ENCODE data around the gene ARRDC1. TPM values are rescaled to one million over a fixed set of nuclear protein-coding genes. Genes with fewer than 3 reads are reported as not detected.

ARRDC1 gene
- total and polyA plus RNA-seq, 4 experiments from 2014 or later: 54.3 to 86.2 (median 70.8) TPM

GRCh38 chr9:137604345-137605086 is 970 bp upstream of the ARRDC1 start:
- peak overlapping the region; percentile 31 to 71 (median 66) for H3K4me3 Mint-ChIP-seq
- intact Hi-C loops (cut with micrococcal nuclease): loop anchor here (1.0 to 5.0 kb wide), 6 partner anchors 14 to 1122 kb away; partner anchors contain the start of genes MRPL41, SEC16A, TUBB4B and ZMYND19
- no peak for DNase-seq
- H3K27me3 Mint-ChIP-seq: no peaks in the 10 kb centered on the region
- no peak overlapping the region for H3K27ac ChIP-seq (ENCODE audit: low read depth, low read length)
- H3K4me1 ChIP-seq (ENCODE audit: insufficient read depth, low read length): peaks cover 15% of the 10 kb centered on the region
- ChIA-PET CTCF (ENCODE audit: partially characterized antibody) (interaction anchor here (1.1 to 1.5 kb wide), 2 partner anchors 13 to 25 kb away, joined by 3 to 4 read pairs; partner anchors contain the start of gene DPH7), POLR2A (ENCODE audit: partially characterized antibody) (interaction anchor here (0.9 to 1.9 kb wide), 6 partner anchors 12 to 53 kb away, joined by 3 to 14 read pairs (median 6); partner anchors contain the start of genes DPH7, EHMT1, MRPL41 and ZMYND19)
- H3K4me3 ChIP-seq (ENCODE audit: low read length in 2 of 2): no peak overlapping the region
- H3K36me3 ChIP-seq (ENCODE audit: insufficient read depth, low read length): no peaks in the 10 kb centered on the region
- H3K9me3 ChIP-seq (ENCODE audit: control insufficient read depth in 1 of 2, low read length in 2 of 2): no peaks in the 10 kb centered on the region
- no peaks in the 10 kb centered on the region for H3K36me3 Mint-ChIP-seq
- H3K27me3 ChIP-seq (ENCODE audit: insufficient read depth, low read length): no peaks in the 10 kb centered on the region
- peaks cover 7 to 35% (median 20%) of the 10 kb centered on the region in 4 donors for H3K4me1 Mint-ChIP-seq
- no peaks in the 10 kb centered on the region for H3K9me3 Mint-ChIP-seq
- peak overlapping the region in 4 of 7 donors; percentile 35 to 81 (median 71) for H3K27ac Mint-ChIP-seq

GRCh38 chr9:137606005-137606621 is 627 bp downstream of the ARRDC1 start:
- Mint-ChIP-seq H3K4me3 (peak overlapping the region; percentile 80 to 88 (median 84)), H3K9me3 (no peaks in the 10 kb centered on the region), H3K27me3 (no peaks in the 10 kb centered on the region), H3K36me3 (no peaks in the 10 kb centered on the region), H3K4me1 (peaks cover 7 to 42% (median 21%) of the 10 kb centered on the region in 4 donors), H3K27ac (peak overlapping the region in 4 of 7 donors; percentile 52 to 75 (median 68))
- ChIA-PET POLR2A (ENCODE audit: partially characterized antibody) (interaction anchor here (1.5 to 1.9 kb wide), 2 partner anchors 13 kb away, joined by 9 to 14 read pairs; partner anchors contain the start of gene EHMT1), CTCF (ENCODE audit: partially characterized antibody) (no interaction called here)
- Histone ChIP-seq H3K36me3 (ENCODE audit: insufficient read depth, low read length) (no peaks in the 10 kb centered on the region), H3K9me3 (ENCODE audit: control insufficient read depth in 1 of 2, low read length in 2 of 2) (no peaks in the 10 kb centered on the region), H3K27ac (ENCODE audit: low read depth, low read length) (peak overlapping the region; percentile 70), H3K4me3 (ENCODE audit: low read length in 2 of 2) (peak overlapping the region in 1 of 2 donors; percentile 63), H3K27me3 (ENCODE audit: insufficient read depth, low read length) (no peaks in the 10 kb centered on the region), H3K4me1 (ENCODE audit: insufficient read depth, low read length) (peaks cover 18% of the 10 kb centered on the region)
- intact Hi-C loops (cut with micrococcal nuclease): loop anchor here (5.0 kb wide), 2 partner anchors 364 to 1124 kb away; partner anchors contain the start of genes SEC16A and TUBB4B
- DNase-seq: peak in 1 of 5 donors; percentile 22

DNA sequence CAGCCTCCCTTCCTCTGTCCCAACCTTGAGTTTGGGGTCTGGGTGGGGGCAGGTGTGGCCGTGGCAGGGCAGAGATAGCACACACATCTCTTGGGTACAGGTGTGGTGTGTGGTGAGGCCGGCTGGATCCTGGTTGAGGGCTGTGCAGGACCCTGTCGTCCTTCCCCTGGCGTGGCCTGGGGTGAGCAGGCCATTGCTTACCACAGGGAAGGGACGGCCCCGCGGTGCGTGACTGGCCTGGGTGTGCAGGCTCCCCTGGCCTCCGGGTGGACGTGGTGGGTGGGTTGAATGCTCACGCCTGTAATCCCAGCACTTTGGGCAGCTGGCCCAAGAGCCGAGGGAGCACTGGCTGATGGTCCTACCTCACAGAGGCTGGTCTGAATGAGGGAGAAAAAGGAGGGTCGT is 1.2 kb downstream of the ARRDC1 start:
- peak overlapping the region; percentile 80 to 88 (median 84) for H3K4me3 Mint-ChIP-seq
- CTCF ChIA-PET (ENCODE audit: partially characterized antibody): no interaction called here
- peaks cover 11 to 48% (median 26%) of the 10 kb centered on the region in 4 donors for H3K4me1 Mint-ChIP-seq
- H3K27me3 ChIP-seq (ENCODE audit: insufficient read depth, low read length): no peaks in the 10 kb centered on the region
- no peaks in the 10 kb centered on the region for H3K27me3 Mint-ChIP-seq
- no peaks in the 10 kb centered on the region for H3K9me3 Mint-ChIP-seq
- no peaks in the 10 kb centered on the region for H3K9me3 ChIP-seq (ENCODE audit: control insufficient read depth in 1 of 2, low read length in 2 of 2)
- peak overlapping the region; percentile 70 for H3K27ac ChIP-seq (ENCODE audit: low read depth, low read length)
- POLR2A ChIA-PET (ENCODE audit: partially characterized antibody): interaction anchor here (1.5 kb wide), 1 partner anchor 12 kb away, joined by 9 read pairs; the partner anchor contains the start of gene EHMT1
- peak overlapping the region in 1 of 2 donors; percentile 63 for H3K4me3 ChIP-seq (ENCODE audit: low read length in 2 of 2)
- H3K36me3 ChIP-seq (ENCODE audit: insufficient read depth, low read length): no peaks in the 10 kb centered on the region
- DNase-seq: no peak
- peaks cover 24% of the 10 kb centered on the region for H3K4me1 ChIP-seq (ENCODE audit: insufficient read depth, low read length)
- H3K36me3 Mint-ChIP-seq: no peaks in the 10 kb centered on the region
- H3K27ac Mint-ChIP-seq: peak overlapping the region in 6 of 7 donors; percentile 22 to 81 (median 59)
- intact Hi-C loops (cut with micrococcal nuclease): loop anchor here (5.0 kb wide), 2 partner anchors 364 to 1124 kb away; partner anchors contain the start of genes SEC16A and TUBB4B

DNA sequence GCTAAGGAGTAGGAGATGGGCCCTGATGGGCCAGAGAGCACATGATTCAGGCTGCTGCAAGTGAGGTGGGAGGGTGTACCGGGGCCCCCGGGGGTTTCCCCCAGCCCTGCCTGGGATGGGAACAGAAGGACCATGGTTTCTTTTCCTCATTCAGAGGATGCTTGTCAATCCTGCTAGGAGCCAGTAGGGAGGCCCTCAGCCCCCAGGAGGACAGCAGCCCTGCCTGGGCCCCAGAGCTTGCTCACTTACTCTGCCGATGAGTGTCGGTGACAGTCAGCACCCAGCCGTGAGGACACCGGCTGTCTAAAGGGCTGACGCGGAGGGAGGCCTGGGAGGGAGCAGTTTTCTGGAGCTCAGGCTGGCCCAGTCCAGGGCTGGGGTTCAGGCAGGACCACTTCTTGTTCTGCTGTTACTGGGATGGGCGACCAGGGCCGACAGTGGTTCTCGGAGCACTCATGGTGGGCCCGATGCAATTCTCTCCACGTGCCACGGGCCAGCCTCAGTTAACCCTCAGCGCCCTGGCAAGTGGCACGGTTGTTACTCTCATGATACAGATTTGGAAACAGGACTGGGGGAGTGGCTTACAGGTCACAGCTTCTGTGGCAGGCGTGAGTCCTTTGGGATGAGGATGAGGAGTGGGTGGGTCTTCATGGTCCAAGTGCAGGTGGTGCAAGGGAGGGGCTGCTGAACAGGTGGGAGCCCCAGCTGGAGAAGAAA is 1.8 kb downstream of the ARRDC1 start:
- H3K27me3 ChIP-seq (ENCODE audit: insufficient read depth, low read length): no peaks in the 10 kb centered on the region
- POLR2A ChIA-PET (ENCODE audit: partially characterized antibody): interaction anchor here (1.5 kb wide), 1 partner anchor 11 kb away, joined by 9 read pairs; the partner anchor contains the start of gene EHMT1
- no peaks in the 10 kb centered on the region for H3K9me3 ChIP-seq (ENCODE audit: control insufficient read depth in 1 of 2, low read length in 2 of 2)
- Mint-ChIP-seq H3K9me3 (no peaks in the 10 kb centered on the region), H3K27me3 (no peaks in the 10 kb centered on the region), H3K36me3 (no peaks in the 10 kb centered on the region), H3K27ac (peak overlapping the region in 6 of 7 donors; percentile 42 to 81 (median 71)), H3K4me1 (peaks cover 15 to 54% (median 31%) of the 10 kb centered on the region in 4 donors), H3K4me3 (peak overlapping the region; percentile 80 to 88 (median 84))
- CTCF ChIA-PET (ENCODE audit: partially characterized antibody): no interaction called here
- no peak overlapping the region for H3K27ac ChIP-seq (ENCODE audit: low read depth, low read length)
- intact Hi-C loops (cut with micrococcal nuclease): loop anchor here (5.0 kb wide), 2 partner anchors 365 to 1125 kb away; partner anchors contain the start of genes SEC16A and TUBB4B
- DNase-seq: no peak
- no peak overlapping the region for H3K4me3 ChIP-seq (ENCODE audit: low read length in 2 of 2)
- no peaks in the 10 kb centered on the region for H3K36me3 ChIP-seq (ENCODE audit: insufficient read depth, low read length)
- H3K4me1 ChIP-seq (ENCODE audit: insufficient read depth, low read length): peaks cover 30% of the 10 kb centered on the region

- Histone ChIP-seq H3K9me3 (ENCODE audit: control insufficient read depth in 1 of 2, low read length in 2 of 2) (no peaks in the 10 kb centered on the region), H3K4me3 (ENCODE audit: low read length in 2 of 2) (no peak overlapping the region), H3K27me3 (ENCODE audit: insufficient read depth, low read length) (no peaks in the 10 kb centered on the region), H3K36me3 (ENCODE audit: insufficient read depth, low read length) (peaks cover 11% of the 10 kb centered on the region), H3K4me1 (ENCODE audit: insufficient read depth, low read length) (peaks cover 36% of the 10 kb centered on the region), H3K27ac (ENCODE audit: low read depth, low read length) (no peak overlapping the region)
- Mint-ChIP-seq H3K36me3 (peaks cover 0 to 10% of the 10 kb centered on the region in 2 donors), H3K27me3 (no peaks in the 10 kb centered on the region), H3K4me3 (peak overlapping the region in 1 of 8 donors; percentile 39), H3K9me3 (no peaks in the 10 kb centered on the region), H3K4me1 (peaks cover 16 to 58% (median 32%) of the 10 kb centered on the region in 4 donors), H3K27ac (peak overlapping the region in 2 of 7 donors; percentile 55 to 74)
- DNase-seq: no peak
- intact Hi-C loops (cut with micrococcal nuclease): no loop called here
- CTCF ChIA-PET (ENCODE audit: partially characterized antibody): no interaction called here
- POLR2A ChIA-PET (ENCODE audit: partially characterized antibody): interaction anchor here (0.6 to 1.0 kb wide), 2 partner anchors 8 to 15 kb away, joined by 3 read pairs; partner anchors contain the start of gene EHMT1
These were observed 5.5 kb downstream of the ARRDC1 start for GRCh38 chr9:137610944-137611343.

- H3K4me1 Mint-ChIP-seq: peaks cover 14 to 56% (median 26%) of the 10 kb centered on the region in 4 donors
- H3K27ac Mint-ChIP-seq: peak overlapping the region in 6 of 7 donors; percentile 46 to 75 (median 66)
- no peak overlapping the region for H3K4me3 ChIP-seq (ENCODE audit: low read length in 2 of 2)
- H3K9me3 Mint-ChIP-seq: no peaks in the 10 kb centered on the region
- no peak overlapping the region for H3K27ac ChIP-seq (ENCODE audit: low read depth, low read length)
- DNase-seq: peak in 1 of 5 donors; percentile 70
- peaks cover 14% of the 10 kb centered on the region for H3K36me3 ChIP-seq (ENCODE audit: insufficient read depth, low read length)
- H3K4me1 ChIP-seq (ENCODE audit: insufficient read depth, low read length): peaks cover 32% of the 10 kb centered on the region
- H3K36me3 Mint-ChIP-seq: peaks cover 0 to 11% of the 10 kb centered on the region in 2 donors
- H3K27me3 Mint-ChIP-seq: no peaks in the 10 kb centered on the region
- no peaks in the 10 kb centered on the region for H3K27me3 ChIP-seq (ENCODE audit: insufficient read depth, low read length)
- intact Hi-C loops (cut with micrococcal nuclease): no loop called here
- H3K4me3 Mint-ChIP-seq: peak overlapping the region in 2 of 8 donors; percentile 39 to 50
- no peaks in the 10 kb centered on the region for H3K9me3 ChIP-seq (ENCODE audit: control insufficient read depth in 1 of 2, low read length in 2 of 2)
- ChIA-PET CTCF (ENCODE audit: partially characterized antibody) (no interaction called here), POLR2A (ENCODE audit: partially characterized antibody) (no interaction called here)
These were observed 6.4 kb downstream of the ARRDC1 start for GRCh38 chr9:137611623-137612609.
